Muscle of leg (tissue), 11 donors: Measurements from ENCODE around the gene AP4E1. TPM values are rescaled to one million over a fixed set of nuclear protein-coding genes. Genes with fewer than 3 reads are reported as not detected.
"Not testable (repeated sequence)": the region's sequence is repeated elsewhere in the genome, so short reads cannot be mapped to it uniquely, and the experiment has no call there.

Experiments
- DNase-seq: peaks from one replicate; pipeline ENCODE4 v3.0.0; 2013
- H3K27ac ChIP-seq: one replicate; pipeline ENCODE4 v1.5.1; 2013; ENCODE audit warnings: mild to moderate bottlenecking, low read length, control low read depth
- H3K27me3 ChIP-seq: one replicate; pipeline ENCODE4 v1.6.1; 2013; ENCODE audit warnings: low read length; ENCODE audit not compliant: control insufficient read depth, insufficient read depth
- H3K36me3 ChIP-seq: one replicate; pipeline ENCODE4 v1.6.1; 2013; ENCODE audit warnings: low read length; ENCODE audit not compliant: control insufficient read depth, insufficient read depth
- H3K4me1 ChIP-seq: one replicate; pipeline ENCODE4 v1.6.1; 2013; ENCODE audit warnings: low read length; ENCODE audit not compliant: control insufficient read depth, insufficient read depth
- H3K4me3 ChIP-seq: one replicate; pipeline ENCODE4 v1.5.1; 2013; ENCODE audit warnings: low read length, control low read depth
- H3K9me3 ChIP-seq: replicated peaks from 2 replicates; pipeline ENCODE4 v1.6.1; 2013; ENCODE audit warnings: low read depth, low read length; ENCODE audit not compliant: control insufficient read depth
- WGBS: methylation state at CpG from one replicate; pipeline ENCODE4 v1.1.5; 2013; ENCODE audit warnings: missing lambda C conversion rate; ENCODE audit not compliant: insufficient coverage; 5-methylcytosine and 5-hydroxymethylcytosine counted together
- polyA plus RNA-seq, 8 donors: library from polyadenylated mRNA; unstranded; fragments of 120-200 nt; gene quantifications; one replicate each; pipeline versions ENCODE4 v1.2.1 to v1.2.3, GENCODE V29; 2013; ENCODE audit warnings: inconsistent platforms in 1 of 8, low replicate concordance in 1 of 8; ENCODE audit not compliant: insufficient read length in 8 of 8, insufficient read depth in 1 of 8
- total RNA-seq: library from RNA; stranded (reverse); fragments of 120-200 nt; gene quantifications from one replicate; pipeline ENCODE4 v1.2.4, GENCODE V29; 2013

Gene AP4E1
- total and polyA plus RNA-seq, 9 donors: 5.2 to 8.5 (median 7.3) TPM

DNA sequence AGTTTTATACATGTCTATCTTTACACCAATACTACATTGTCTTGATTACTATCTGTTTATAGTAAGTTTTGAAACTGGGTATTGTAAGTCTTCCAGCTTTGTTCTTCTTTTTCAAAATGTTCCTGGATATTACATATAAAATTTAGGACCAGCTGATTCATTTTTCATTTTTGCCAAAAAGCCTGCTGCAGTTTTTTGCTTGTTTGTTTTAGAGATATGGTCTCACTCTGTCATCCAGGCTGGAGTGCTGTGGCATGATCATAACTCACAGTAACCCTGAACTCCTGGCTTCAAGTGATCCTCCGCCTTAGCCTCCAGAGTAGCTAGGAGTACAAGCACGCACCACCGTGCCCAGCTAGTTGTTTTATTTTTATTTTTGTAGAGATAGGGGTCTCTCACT is 20.4 kb upstream of the AP4E1 start:
- H3K27ac ChIP-seq: no peak overlapping the region
- WGBS: 80% methylated on average over 1 of the region's 3 CpGs
- DNase-seq: no peak
- no peaks in the 10 kb centered on the region for H3K27me3 ChIP-seq
- H3K36me3 ChIP-seq: no peaks in the 10 kb centered on the region
- H3K9me3 ChIP-seq: peaks cover 5% of the 10 kb centered on the region
- H3K4me1 ChIP-seq: peaks cover 4% of the 10 kb centered on the region
- H3K4me3 ChIP-seq: no peak overlapping the region

DNA sequence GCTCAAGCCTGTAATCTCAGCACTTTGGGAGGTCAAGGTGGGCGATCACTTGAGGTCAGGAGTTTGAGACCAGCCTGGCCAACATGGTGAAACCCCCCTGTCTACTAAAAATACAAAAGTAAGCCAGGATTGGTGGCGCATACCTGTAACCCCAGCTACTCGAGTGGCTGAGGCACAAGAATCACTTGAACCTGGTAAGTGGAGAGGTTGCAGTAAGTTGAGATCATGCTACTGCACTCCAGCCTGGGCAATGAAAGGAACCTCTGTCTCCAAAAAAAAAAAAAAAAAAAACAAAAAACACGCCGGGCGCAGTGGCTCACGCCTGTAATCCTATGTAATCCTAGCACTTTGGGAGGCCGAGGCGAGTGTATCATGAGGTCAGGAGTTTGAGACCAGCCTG is 18.9 kb upstream of the AP4E1 start:
- H3K27me3 ChIP-seq: no peaks in the 10 kb centered on the region
- peaks cover 5% of the 10 kb centered on the region for H3K9me3 ChIP-seq
- DNase-seq: no peak
- no peak overlapping the region for H3K4me3 ChIP-seq
- no peak overlapping the region for H3K27ac ChIP-seq
- H3K4me1 ChIP-seq: peaks cover 4% of the 10 kb centered on the region
- WGBS: 100% methylated on average over 5 of the region's 9 CpGs
- H3K36me3 ChIP-seq: no peaks in the 10 kb centered on the region

DNA sequence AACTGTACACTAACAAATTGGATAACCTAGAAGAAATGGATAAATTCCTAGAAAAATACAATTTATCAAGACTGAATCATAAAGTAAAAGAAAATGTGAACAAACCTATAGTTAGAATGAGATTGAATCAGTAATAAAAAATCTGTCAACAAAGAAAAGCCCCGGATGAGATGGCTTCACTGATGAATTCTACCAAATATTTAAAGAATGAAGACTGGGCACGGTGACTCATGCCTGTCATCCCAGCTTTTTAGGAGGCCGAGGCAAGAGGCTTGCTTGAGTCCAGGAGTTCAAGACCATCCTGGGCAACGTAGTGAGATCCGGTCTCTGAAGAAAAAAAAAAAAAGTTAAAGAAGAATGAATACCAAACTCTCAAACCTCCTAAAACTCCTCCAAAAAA is 17.7 kb upstream of the AP4E1 start:
- WGBS: 100% methylated on average over 2 of the region's 5 CpGs
- Histone ChIP-seq H3K4me1 (no peaks in the 10 kb centered on the region), H3K27me3 (no peaks in the 10 kb centered on the region), H3K27ac (no peak overlapping the region), H3K36me3 (no peaks in the 10 kb centered on the region), H3K4me3 (no peak overlapping the region), H3K9me3 (peaks cover 5% of the 10 kb centered on the region)
- DNase-seq: no peak

DNA sequence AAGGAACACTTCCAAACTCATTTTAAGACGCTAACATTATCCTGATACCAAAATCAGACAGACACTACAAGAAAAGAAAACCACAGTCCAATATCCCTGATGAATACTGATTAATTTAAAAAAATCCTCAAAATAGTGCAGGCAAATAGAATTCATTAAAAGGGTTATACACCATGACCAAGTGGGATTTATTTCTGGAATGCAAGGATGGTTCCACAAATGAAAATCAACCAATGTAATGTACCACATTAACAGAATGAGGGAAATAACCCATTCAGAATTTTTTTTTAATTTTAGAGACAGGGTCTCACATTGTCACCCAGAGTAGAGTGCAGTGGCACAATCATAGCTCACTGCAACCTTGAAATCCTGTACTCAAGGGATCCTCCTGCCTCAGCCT is 17.3 kb upstream of the AP4E1 start:
- Histone ChIP-seq H3K4me1 (no peaks in the 10 kb centered on the region), H3K4me3 (no peak overlapping the region), H3K36me3 (no peaks in the 10 kb centered on the region), H3K27me3 (no peaks in the 10 kb centered on the region), H3K9me3 (peaks cover 5% of the 10 kb centered on the region), H3K27ac (no peak overlapping the region)
- WGBS: no CpG with 5 or more reads among the region's 1 CpG
- no peak for DNase-seq

DNA sequence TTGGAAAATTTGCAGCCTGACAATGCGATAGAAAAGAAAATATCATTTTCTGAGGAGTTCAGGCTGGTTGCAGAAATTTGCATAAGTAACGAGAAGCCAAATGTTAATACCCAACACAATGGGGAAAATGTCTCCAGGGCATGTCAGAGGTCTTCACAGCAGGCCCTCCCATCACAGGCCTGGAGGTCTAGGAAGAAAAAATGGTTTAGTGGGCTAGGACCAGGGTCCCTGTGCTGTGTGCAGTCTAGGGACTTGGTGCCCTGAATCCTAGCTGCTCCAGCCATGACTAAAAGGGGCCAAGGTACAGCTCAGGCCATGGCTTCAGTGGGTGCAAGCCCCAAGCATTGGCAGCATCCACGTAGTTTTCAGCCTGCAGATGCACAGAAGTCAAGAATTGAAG is 14.5 kb upstream of the AP4E1 start:
- DNase-seq: no peak

DNA sequence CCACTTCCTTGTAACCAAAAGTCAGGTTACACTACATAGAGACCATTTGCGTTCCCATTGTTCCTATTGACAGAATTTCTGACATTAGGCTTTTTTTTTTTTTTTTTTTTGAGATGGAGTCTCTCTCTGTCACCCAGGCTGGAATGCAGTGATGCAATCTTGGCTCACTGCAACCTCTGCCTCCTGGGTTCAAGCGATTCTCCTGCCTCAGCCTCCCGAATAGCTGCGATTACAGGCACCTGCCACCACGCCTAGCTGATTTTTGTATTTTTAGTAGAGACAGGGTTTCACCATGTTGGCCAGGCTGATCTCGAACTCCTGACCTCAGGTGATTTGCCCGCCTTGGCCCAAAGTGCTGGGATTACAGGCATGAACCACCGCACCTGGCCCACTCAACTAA is 7.1 kb upstream of the AP4E1 start:
- not testable (repeated sequence) for DNase-seq, H3K27ac ChIP-seq, H3K36me3 ChIP-seq, H3K27me3 ChIP-seq, H3K9me3 ChIP-seq, H3K4me1 ChIP-seq, H3K4me3 ChIP-seq
- 98% methylated on average over 6 of the region's 8 CpGs for WGBS

More for the DNA sequence above, 14.5 kb upstream of the AP4E1 start:
- Histone ChIP-seq H3K27me3 (no peaks in the 10 kb centered on the region), H3K9me3 (peaks cover 5% of the 10 kb centered on the region), H3K4me3 (no peak overlapping the region), H3K36me3 (no peaks in the 10 kb centered on the region), H3K4me1 (no peaks in the 10 kb centered on the region), H3K27ac (no peak overlapping the region)
- WGBS: 78% methylated on average over 1 of the region's 3 CpGs

DNA sequence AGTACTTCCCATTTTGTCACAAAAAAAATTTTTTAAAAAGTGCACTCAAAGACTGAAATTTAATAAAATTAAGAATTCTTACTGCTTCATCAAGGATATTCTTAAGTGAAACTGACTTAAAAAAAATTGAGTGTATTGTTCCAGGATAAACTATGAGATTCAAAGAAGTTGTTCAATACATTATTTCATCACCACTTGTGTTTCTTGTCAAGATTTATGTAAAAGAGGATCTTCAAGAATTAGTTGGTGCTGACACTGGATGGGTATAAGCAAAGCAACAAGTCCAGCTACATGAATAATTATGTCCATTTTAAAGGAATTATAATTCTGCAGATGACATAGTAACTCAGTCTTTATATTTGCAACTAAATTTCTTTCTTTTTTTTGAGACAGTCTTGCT is 4.3 kb upstream of the AP4E1 start:
- no peaks in the 10 kb centered on the region for H3K27me3 ChIP-seq
- peaks cover 5% of the 10 kb centered on the region for H3K4me1 ChIP-seq
- DNase-seq: no peak
- no peaks in the 10 kb centered on the region for H3K36me3 ChIP-seq
- H3K9me3 ChIP-seq: no peaks in the 10 kb centered on the region
- no peak overlapping the region for H3K27ac ChIP-seq
- no peak overlapping the region for H3K4me3 ChIP-seq

DNA sequence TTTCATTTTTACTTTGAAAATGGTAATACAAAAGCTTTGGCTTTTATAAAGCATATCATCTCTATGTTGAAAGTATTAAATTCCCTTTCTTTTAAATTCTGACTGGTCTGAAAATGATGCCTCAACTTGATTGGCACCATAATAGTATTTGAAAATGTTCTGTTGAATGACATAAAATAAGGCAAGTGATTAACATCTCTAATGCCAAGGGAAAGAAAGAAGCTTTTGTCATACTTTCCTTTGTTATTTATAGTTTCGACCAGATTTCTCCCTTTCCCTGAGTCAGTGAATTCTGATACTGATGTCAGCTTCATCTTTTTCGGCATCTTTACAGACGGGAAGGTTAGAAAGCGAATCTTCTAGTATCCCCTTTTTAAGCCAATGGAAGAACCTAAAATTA is 3.4 kb upstream of the AP4E1 start:
- Histone ChIP-seq H3K36me3 (no peaks in the 10 kb centered on the region), H3K4me1 (peaks cover 12% of the 10 kb centered on the region), H3K27me3 (no peaks in the 10 kb centered on the region), H3K27ac (no peak overlapping the region), H3K9me3 (no peaks in the 10 kb centered on the region), H3K4me3 (no peak overlapping the region)
- no peak for DNase-seq
- WGBS: no CpG with 5 or more reads among the region's 4 CpGs

DNA sequence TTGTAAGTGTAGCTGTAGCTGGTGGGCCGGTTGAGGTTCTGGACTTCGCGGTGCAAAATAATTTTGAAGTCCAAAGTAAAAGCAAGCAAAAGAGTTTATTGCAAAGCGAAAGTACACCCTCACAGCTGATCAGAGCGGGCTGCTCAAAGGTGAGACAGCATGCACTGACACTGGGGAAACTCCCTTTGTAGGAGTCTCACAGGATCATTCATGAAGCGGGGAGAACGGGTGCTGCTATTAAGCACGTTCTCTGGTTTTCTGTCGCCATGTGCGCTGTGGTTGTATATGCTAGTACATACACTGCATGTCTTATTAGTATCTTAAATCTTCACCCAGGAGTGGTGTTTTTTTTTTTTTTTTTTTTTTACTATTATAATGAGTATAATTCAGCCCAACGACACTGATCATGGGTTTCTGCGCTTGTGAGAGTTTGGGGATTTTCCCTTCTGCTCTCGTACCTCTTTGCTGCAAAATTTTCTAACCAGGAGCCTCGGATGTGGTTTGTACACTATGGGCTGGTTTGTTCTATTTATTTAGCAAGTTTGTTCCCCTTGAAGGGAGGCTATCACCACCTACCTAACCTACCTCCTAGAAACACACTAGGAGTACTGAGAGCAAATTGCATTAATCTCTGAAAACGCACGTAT is 1.4 kb upstream of the AP4E1 start:
- no peaks in the 10 kb centered on the region for H3K9me3 ChIP-seq
- H3K27ac ChIP-seq: peak overlapping the region; percentile 95
- WGBS: 73% methylated on average over 7 of the region's 16 CpGs
- peaks cover 13% of the 10 kb centered on the region for H3K4me1 ChIP-seq
- DNase-seq: no peak
- H3K36me3 ChIP-seq: no peaks in the 10 kb centered on the region
- peak overlapping the region; percentile 92 for H3K4me3 ChIP-seq
- no peaks in the 10 kb centered on the region for H3K27me3 ChIP-seq

DNA sequence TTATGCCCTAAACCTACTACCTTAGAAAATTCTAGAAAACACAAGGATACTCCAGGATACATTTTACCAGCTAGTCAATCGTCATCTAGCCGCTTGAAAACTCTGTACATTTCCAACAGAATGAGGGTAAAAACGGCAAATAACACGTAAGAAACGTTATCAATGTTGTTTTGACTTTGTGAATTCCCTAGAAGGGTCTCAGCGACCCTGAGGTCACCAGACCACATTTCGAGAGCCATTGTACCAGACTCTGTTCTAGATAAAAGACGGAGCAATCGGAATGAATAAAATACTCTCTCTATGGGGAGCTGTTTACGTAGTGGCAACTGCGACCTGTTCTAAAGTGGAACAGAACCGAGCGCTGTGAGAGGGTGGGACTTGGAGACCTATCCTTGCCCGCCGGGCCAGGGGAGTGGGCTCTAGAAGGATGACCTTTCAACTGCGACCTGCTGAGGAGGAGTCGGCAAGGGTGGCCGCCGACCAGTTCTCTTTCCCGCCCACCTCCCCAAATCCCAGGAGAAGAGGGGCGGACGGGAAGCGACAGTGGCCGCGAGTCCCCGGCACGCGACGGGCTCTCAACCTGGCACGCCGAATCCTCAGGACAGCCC is 778 bp upstream of the AP4E1 start:
- Histone ChIP-seq H3K27me3 (no peaks in the 10 kb centered on the region), H3K4me3 (peak overlapping the region; percentile 92), H3K27ac (peak overlapping the region; percentile 95), H3K9me3 (no peaks in the 10 kb centered on the region), H3K4me1 (peaks cover 13% of the 10 kb centered on the region), H3K36me3 (peaks cover 2% of the 10 kb centered on the region)
- DNase-seq: peak; percentile 70
- WGBS: under 1% methylated on average over 29 of the region's 31 CpGs

DNA sequence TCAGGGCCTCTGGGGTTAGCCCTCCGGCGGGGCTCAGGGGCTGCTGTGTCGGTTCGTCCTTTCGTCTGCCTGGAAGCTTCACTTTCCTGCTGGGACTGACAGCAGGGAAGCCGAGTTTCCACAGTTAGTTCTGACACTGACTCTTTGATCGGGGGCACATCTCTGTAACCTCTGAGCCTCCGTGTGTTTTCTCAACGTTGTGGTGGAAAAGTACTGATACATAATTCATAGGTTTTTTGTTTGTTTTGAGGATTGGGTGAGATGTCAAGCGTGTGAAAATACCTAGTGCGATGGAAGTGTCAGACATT is 481 bp downstream of the AP4E1 start:
- under 1% methylated on average over 9 of the region's 11 CpGs for WGBS
- H3K36me3 ChIP-seq: peaks cover 4% of the 10 kb centered on the region
- peaks cover 13% of the 10 kb centered on the region for H3K4me1 ChIP-seq
- H3K27ac ChIP-seq: peak overlapping the region; percentile 36
- no peaks in the 10 kb centered on the region for H3K27me3 ChIP-seq
- H3K9me3 ChIP-seq: no peaks in the 10 kb centered on the region
- DNase-seq: no peak
- H3K4me3 ChIP-seq: peak overlapping the region; percentile 92
